DMS153 (cell line): ENCODE measurements around the gene GPR84.

Source experiments
- DNase-seq: peaks from one replicate; lab custom pipeline; 2025; lab: John Stamatoyannopoulos, UW

GPR84 gene

DNA sequence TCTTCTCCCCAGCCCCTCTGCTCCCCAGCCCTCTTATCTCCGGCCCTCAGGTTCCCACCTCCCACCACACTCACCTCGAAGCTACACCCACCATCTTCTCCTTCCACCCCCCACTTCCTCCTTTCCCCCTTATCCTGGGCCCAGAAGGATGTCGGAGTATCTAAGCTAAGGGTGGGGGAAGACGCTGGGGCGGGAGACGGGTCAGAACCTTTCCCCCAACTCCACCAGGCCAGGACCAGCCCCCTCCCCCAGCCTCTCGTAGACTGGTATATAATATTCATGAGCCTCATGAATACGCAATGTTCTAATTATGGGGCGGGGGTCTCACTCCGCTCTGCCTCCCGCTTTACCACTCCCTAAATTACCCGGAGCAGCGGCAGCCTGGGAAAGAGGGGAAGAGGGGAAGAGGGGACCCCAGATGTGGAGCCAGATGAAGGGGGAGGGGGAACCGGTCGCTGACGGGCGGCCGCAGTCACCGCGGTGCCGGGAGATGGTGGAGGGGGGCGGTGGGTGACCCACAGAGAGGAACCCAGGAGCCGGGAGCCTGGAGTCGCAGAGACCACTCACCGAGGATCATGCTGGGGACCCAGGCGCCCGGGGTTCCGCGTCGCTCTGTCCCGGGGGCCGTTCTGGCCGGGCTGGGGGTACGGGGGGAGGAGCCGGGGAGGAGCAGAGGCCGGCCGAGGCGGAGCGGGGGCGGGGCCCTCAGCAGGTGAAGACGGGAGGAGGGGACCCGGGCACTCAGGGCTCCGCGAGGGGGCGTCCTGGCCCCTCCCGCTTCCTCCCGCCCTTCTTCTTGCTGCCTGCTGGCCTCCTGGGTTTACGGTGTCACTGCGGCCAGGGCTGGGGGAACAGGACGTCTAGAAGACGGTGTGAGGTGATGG is 26.6 kb upstream of the GPR84 start:
- peak; percentile 21 for DNase-seq

DNA sequence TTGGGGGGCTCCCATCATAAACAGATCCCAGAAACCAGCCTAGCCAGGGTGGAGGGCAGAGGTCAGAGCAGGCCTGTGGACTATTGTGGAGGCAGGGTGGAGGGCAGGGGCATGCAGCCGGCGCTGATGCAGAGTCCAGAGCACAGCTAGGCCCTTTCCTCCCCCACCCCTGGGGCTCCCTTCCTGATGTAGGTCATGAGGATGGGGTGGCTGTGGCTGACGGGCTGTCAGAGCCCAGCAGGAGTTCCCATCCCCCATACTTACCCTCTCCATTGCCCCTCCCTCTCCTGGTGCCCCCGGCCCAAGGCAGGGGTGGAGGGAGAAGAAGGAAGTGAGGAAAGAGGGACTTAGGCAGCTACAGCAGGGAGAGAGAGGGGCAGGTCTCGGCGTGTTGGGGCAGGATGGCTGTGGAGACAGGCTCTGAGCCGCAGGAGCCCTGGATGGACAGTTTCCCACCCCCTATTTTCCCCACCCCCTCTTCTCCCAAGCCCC is 25.9 kb upstream of the GPR84 start:
- no peak for DNase-seq

DNA sequence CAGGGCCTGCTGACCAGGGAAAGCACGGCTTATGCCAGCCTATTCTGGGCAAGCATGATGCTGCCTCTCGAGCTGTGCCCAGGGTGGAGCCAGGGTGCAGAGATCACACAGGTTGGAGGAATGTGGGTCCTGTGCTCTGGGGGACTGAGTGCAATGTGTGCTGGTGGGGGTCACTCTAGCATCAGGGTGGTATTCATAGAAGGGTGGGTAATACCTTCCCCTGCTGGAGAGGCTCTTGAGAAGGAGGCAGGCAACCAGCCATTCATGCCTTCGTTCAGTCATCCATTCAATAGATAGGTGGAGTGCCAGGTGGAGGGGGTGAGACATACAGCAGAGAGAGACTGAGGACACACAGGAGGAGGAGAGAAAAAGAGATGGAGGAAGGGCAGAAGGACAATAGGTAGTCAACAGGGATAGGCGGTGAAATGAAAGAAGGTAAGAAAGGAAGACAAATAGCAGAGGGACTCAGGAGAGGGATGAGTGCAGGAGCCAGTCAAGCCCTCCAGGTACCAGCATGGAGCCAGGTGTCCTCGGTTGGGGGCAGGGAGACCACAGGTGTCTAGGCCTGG is 25.4 kb upstream of the GPR84 start:
- no peak for DNase-seq

DNA sequence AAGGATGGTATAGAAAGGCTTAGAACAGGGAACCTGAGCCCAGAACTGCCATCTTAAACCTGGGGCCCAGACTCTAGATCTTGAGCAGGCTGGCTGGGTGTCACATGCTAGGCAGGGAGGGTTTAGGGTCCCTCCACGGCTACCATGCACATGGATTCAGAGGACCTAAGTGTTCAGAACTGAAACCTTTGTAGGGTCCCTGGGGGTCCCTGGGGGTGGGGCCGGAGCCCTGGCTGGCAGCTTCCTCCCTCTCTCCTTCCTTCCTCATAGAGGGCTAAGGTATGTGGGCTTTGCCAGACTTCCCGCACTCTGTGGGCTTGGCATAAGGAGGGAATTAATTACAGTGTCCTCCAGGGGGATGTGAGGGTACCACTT is 24.8 kb upstream of the GPR84 start:
- DNase-seq = no peak

DNA sequence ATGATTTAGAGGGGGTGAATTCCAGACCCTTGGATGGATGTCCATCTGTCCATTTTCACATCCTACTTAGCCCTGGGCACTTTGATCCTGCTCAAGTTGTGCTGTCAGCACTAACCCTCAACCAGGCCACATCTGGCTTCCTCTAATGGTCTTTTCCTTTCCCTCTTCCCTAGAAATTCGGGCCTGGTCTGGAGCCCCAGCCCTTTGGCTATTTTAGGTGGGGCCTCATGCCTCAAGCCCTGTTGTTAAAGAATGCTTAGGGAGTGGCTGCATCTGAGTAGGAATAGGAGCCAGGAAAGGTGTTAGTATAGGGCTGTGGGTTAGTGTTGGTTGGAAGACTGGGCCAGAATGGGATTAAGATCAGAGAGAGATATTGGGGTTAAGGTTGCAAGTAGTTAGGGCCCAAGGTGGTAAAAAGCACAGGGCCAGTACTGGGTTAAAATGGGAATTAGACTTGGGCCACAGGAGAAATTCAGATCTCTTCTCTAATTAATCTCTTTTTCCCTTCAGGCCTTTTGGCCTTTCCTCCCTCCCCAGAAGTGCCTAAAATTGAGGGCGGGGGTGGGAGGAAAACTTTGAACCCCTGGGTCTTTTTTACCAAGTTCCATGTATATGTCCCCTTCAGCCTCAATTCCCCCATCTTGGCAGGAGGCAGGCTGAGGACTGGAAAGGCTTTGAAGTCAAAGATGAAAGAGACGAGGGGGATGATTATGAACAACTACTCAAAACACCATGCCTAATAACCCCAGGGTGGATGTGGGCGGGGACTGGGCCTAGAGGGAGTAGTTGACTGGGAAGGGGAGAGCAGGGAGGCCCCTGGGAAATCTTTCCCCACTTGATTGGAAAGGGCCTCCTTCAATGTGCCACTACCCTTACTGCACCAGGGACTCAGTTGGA is 24.2 kb upstream of the GPR84 start:
- DNase-seq = no peak

- DNase-seq = no peak
Observed at GRCh38 chr12:54387114-54387467, 22.8 kb upstream of the GPR84 start.

- no peak for DNase-seq
Observed at GRCh38 chr12:54386403-54387113, 22.3 kb upstream of the GPR84 start.

- no peak for DNase-seq
Observed at GRCh38 chr12:54385251-54385914, 21.1 kb upstream of the GPR84 start.

DNA sequence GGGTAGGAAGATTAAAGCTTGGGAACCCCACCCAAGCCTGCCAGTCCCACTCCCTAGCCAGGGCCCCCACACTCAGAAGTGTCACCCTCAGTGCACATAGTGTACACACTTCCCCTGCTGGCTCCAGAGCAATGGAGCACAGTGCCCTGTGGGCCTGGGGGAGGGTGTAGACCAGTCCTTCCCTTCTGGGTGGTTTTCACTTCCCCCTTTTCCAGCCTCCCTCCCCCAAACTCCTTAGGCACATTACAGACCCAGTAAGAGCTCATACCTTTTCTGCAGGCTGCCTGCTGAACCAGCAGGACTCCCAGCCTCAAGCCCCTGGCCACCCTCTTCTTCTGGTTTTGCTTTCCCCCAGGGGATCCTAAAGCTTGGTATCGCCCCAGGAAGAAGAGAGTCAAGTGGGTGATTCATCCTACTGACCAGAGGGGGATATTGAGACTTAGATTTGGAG is 20.3 kb upstream of the GPR84 start, which contains the start of gene ZNF385A:
ZNF385A (minus strand) TSS at position 143 of the 451 bp plus-strand sequence. CDS start 219 bp downstream, outside the sequence.
- DNase-seq = no peak

- no peak for DNase-seq
Observed at GRCh38 chr12:54383041-54383609, 18.8 kb upstream of the GPR84 start.

- DNase-seq = no peak
Observed at GRCh38 chr12:54381136-54381535, 16.9 kb upstream of the GPR84 start.

- peak; percentile 56 for DNase-seq
Observed at GRCh38 chr12:54379398-54380201, 15.3 kb upstream of the GPR84 start.

DNA sequence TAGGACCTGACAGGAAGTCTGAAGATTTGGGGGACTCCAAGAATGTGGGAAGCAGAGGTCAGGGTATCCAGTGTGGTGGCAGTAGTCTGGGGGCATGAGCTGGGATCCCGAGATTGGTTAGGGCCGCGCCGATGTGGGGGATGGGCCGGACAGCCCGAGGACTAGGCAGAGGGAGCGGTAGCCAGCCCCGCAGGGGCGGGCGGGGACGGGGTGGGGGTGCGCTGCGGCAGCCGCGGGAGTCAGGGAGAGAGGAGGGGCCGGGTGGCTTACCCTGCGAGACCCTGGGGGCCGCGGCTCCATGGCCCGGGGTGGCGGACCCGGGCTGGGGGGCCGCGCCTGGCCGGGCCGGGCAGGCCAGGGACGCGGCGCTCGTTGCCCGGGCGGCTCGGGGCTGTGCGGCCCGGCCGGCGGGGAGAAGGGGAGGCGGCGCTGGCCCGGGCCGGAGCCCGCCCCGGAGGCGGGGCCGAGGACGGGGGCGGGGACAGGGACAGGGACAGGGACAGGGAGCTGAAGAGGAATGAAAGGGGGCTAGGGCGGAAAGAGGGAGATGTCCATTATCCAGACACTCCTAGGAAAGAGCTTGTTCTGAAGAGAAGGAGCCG is 14.6 kb upstream of the GPR84 start:
- no peak for DNase-seq

DNA sequence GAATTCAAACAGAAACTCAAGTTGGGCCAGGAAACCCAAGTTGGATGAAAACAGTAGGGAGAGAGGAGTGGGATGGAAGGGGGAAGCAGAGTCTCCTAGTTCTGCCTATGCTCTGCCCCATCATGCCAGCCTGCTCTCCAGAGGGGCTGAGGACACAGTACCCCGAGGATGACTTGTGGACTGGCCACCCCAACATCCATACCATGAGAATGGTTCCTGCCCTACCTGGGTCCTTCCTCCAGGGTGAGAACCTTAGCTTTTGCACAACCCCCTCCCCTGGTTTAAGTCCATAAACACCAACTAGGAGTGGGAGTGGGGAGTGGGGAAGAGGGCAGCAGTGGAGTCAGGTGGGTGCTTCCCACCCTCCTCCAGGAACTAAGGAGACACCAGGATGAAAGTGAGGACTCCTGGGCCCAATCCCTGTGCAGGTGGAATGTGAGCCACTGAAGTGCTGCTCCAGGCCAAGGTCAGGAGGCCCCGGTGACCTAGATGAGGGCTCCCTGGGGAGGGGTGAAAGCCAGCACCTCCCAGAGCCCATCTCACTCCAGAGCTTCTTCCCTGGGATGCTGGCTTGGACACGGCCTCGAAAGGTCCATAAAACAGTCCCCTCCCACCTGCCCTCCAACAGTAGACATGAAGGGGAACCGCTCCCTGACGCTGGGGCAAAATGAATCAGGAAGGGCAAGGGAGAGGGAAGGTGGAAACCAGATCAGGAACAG is 13.7 kb upstream of the GPR84 start:
- no peak for DNase-seq

- no peak for DNase-seq
Observed at GRCh38 chr12:54377007-54377406, 12.7 kb upstream of the GPR84 start.

DNA sequence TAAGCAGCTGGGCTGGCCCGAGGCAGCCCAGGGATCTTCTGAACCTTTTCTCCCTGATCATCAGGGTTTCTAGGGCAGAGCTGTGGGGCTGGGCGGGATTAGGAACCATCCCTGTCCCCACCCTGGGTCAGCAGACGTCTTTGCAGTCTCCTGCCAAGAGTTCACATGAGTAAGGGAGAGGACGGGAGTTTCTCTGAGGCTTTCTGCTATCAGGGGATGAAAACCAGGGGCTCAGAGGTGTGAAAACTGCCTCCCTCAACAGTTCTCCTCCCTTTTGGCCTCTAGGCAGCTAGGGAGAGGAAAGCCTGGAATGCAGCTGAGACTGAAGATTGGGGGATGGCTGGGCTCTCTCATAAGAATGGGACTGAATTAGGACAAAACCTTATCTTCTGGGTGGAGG is 12.3 kb upstream of the GPR84 start:
- DNase-seq = no peak

DNA sequence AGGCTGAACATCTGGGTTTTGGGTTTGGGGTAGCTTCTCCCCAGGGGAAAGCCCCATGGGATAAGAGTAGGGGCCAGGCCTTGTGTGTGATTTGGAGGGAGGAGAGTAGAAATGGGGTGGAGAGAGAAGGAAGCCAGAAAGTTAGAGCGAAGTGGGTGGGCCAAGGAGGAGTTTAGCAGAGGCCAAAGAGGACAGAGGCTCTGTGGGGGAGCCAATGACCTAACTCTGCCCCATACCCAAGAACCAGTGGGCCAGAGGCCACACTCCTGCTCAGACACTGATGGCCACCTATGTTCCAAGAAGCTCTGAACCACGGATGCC is 10.9 kb upstream of the GPR84 start:
- DNase-seq = no peak

DNA sequence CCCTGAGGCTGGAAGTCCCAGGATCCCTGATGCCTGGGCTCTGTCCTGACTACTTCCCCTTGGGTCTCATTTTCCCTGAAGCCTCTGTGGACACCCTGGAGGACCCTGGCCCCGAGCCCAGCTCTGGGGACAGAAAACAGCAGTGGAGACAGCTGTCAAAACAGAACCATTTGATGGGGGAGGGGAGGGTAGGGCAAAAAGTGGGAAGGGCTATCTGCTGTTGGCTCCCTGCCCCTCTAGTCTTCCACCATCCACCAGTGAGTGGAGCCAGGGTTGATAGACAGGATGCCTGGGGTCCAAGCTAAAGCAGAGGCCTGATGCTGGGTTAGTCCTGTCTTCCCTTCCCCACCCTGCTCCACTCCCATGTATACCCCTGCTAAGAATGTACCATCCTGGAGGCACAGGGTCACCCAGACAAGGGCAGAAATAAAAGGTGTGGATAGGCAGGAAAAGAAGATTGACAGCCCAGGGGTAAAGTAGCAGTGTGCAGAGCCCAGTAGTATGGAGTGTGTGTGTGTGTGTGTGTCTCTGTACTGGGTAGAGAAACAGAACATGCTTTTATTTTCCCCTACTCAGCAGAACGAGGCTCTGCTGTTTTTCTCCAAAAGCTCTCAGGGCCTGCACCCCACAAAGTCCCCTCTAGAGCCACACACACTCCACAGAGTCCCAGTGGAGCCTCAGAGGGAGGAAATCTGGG is 10.4 kb upstream of the GPR84 start:
- peak; percentile 42 for DNase-seq
